ENCODE measurements around the gene CSNK2B.

The CSNK2B gene

GRCh38 chr6:31665501-31666336, at the start of gene CSNK2B:
Gene CSNK2B (plus strand): TSS chr6:31666080. CDS start chr6:31666832, 752 bp downstream.
- peak; percentile 97 for DNase-seq

GRCh38 chr6:31617010-31617409, 48.9 kb upstream of the CSNK2B start:
- DNase-seq: no peak

DNA sequence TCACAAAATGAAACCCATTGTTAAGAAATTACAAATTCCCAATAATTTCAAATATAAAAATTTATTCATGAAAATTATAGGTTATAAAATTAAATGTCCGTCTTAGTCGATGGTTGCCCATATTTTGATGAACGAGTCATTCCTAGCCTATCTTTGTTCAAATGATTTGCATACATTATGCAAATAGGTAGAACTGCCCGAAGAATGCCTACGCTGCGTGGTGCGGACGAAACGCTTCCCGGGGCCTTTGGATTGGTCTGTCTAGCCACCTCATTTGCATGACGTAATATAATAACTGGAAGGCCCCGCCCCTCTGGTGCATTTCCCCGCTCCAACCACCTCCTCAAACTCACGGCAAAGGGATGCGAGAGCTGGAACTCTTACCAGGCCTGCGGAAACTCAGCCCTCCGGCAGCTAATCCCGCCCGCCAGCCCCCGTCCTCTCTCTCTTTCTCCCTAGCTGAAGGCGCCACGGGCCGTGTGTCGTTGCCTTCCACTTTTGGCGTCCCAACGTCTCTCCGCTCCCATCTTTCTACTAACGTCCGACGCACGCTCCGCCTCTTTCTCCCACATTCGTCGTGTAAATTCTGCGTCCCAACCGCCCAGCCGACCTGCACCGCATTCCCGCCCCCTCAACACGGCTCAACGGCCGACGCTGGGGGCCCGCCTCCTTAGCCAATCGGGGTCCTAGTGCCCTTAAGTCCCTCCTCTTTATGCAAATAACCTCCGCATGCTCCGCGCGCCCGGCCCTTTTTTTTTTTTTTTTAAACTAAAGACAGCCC, 45.9 kb upstream of the CSNK2B start:
- peak; percentile 99 for DNase-seq

GRCh38 chr6:31620586-31621319, 45.1 kb upstream of the CSNK2B start, which contains the start of gene PRRC2A:
Gene PRRC2A (plus strand): TSS chr6:31620715. CDS start chr6:31622790, 2,075 bp downstream.
- DNase-seq: peak; percentile 87

GRCh38 chr6:31621320-31621939, 44.5 kb upstream of the CSNK2B start:
- peak; percentile 31 for DNase-seq

DNA sequence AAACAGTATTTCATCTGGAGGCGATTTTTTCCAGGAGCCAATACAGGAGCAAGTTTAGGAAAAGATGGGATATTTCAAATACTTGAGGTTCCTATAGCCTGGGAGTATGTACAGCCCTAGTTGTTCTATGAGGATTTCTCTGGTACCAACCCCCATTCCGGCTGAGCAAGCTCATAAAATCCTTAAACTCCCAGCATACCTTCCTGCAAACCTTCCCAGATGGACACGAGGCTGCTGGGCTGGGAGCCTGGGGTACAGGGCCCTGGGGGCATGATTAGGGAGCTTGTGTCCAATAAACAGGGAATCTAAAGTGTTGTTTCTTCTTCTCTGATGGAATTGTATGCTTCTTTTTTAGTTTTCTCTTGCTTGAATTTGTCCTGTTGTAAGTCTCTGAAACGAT, 43.9 kb upstream of the CSNK2B start:
- no peak for DNase-seq

GRCh38 chr6:31622684-31623091, 43.2 kb upstream of the CSNK2B start:
- DNase-seq: no peak

DNA sequence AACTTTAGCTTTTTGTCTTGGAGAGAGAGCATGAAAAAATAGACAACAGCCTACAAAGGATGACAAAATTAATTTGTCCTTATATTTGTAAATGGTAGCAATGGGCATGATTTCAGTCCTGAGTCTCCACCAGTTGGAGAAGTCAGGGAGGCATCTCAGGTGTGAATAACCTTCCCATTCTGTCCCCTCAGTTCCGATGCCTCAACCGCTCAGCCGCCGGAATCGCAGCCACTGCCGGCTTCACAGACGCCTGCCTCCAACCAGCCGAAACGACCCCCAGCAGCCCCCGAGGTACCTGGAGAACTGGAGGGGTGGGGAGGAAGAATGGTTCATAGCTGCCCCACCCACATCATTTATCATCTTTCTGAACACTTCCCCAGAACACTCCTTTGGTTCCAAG, 41.8 kb upstream of the CSNK2B start:
- no peak for DNase-seq

DNA sequence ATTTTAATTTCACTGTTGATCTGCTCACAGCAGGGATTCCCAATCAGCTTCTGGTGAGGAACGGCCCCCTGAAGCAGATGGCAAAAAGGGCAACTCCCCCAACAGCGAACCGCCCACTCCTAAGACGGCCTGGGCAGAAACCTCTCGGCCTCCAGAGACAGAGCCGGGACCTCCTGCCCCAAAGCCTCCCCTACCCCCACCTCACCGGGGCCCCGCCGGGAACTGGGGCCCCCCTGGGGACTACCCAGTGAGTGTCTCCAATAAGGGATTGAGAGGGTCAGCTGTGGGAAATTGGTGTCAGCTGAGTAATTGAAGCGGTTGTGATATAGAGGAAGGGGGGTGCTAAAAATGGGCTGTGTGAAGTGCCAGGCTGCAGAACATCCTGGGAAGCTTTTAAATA, 38.9 kb upstream of the CSNK2B start:
- DNase-seq: no peak

- no peak for DNase-seq
These were observed 38.1 kb upstream of the CSNK2B start for GRCh38 chr6:31627690-31628287.

- DNase-seq: no peak
These were observed 36.9 kb upstream of the CSNK2B start for GRCh38 chr6:31629014-31629413.

DNA sequence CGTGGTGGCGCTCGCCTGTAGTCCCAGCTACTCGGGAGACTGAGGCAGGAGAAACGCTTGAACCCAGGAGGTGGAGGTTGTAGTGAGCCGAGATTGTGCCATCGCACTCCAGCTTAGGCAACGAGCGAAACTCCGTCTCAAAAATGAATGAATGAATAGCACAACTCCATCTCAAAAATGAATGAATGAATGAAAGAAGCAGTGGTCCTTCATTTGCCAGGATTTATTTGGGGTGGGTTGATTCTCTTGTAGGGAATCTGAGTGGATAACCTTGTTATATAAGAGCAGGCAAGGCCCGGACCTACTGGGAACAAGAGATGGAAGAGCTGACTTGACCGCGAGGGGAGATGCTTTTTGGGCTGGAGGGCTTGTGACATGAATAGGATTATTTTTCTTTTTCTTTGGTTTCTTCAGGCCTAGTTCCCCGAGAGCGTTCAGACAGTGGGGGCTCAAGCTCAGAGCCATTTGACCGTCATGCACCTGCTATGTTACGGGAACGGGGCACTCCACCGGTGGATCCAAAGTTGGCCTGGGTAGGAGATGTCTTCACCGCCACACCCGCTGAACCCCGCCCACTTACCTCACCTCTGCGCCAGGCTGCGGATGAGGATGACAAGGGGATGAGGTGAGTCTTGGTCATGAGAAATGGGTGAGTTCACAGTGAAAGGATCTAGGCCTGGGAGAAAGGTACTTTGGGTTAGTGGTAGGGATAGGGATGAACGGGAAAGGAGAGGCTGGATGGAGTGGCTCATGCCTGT, 35.5 kb upstream of the CSNK2B start:
- DNase-seq: no peak

DNA sequence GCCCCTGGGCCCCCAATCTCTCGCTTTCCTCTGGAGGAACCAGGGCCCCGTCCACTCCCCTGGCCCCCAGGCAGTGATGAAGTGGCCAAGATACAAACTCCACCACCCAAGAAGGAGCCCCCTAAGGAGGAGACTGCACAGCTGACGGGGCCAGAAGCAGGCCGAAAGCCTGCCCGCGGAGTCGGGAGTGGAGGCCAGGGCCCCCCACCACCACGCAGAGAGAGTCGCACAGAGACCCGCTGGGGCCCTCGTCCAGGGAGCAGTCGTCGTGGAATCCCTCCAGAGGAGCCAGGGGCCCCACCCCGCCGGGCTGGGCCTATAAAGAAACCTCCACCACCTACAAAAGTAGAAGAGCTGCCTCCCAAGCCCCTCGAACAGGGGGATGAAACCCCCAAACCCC, 34.7 kb upstream of the CSNK2B start:
- no peak for DNase-seq

DNA sequence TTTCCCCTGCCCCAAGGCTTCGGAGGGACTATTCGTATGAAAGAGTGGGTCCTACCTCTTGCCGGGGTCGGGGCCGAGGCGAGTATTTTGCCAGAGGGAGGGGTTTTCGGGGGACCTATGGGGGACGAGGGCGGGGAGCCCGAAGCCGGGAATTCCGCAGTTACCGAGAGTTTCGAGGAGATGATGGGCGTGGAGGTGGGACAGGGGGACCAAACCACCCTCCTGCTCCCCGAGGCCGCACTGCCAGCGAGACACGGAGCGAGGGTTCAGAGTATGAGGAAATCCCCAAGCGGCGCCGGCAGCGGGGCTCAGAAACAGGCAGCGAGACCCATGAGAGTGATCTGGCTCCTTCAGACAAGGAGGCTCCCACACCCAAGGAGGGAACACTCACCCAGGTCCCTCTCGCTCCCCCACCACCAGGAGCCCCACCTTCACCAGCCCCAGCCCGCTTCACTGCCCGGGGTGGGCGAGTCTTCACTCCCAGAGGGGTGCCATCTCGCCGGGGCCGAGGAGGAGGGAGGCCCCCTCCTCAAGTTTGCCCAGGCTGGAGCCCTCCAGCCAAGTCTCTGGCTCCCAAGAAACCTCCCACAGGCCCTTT, 34.1 kb upstream of the CSNK2B start:
- no peak for DNase-seq

DNA sequence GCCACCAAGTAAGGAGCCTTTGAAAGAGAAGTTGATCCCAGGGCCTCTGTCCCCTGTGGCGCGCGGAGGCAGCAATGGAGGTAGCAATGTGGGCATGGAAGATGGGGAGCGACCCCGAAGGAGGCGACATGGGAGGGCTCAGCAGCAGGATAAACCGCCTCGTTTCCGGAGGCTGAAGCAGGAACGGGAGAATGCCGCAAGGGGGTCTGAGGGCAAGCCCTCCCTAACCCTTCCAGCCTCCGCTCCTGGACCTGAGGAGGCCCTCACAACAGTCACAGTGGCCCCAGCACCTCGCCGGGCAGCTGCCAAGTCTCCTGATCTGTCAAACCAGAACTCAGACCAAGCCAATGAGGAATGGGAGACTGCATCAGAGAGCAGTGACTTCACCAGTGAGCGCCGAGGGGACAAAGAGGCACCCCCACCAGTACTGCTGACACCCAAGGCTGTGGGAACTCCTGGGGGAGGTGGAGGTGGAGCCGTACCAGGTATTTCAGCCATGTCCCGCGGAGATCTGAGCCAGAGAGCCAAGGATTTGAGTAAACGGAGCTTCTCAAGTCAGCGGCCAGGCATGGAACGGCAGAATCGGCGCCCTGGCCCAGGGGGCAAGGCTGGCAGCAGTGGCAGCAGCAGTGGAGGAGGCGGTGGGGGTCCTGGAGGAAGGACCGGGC, 33.5 kb upstream of the CSNK2B start:
- DNase-seq: no peak

DNA sequence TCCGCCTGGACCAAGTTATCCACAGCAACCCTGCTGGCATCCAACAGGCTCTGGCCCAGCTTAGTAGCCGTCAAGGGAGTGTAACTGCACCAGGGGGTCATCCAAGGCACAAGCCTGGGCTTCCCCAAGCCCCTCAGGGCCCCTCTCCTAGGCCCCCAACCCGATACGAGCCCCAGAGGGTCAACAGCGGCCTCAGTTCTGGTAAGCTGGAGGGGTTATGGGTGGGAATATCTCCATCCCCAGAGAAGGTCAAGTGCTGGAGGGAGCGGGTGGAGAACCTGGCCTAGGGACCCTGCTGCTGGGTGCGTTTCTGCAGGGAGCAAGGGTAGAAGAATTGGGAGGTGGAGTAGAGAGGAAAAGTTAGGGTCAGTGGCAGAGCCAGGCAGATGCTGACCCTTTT, 32.4 kb upstream of the CSNK2B start:
- DNase-seq: no peak

DNA sequence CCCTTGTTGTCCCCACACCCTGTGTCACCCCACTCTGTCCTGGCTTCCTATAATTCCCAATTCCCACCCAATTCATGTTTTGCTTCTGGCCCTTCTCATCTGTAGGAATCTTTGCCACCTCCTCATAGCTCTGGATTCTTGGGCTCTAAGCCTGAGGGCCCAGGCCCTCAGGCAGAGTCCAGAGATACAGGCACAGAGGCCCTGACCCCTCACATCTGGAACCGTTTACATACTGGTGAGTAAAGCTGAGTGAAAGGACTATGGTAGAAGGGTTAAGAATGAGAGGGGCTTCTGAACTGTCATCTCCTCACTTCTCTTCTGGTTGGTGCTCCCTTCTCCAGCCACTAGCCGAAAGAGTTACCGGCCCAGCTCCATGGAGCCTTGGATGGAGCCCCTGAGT, 31.7 kb upstream of the CSNK2B start:
- no peak for DNase-seq

- no peak for DNase-seq
These were observed 30.8 kb upstream of the CSNK2B start for GRCh38 chr6:31634969-31635575.

DNA sequence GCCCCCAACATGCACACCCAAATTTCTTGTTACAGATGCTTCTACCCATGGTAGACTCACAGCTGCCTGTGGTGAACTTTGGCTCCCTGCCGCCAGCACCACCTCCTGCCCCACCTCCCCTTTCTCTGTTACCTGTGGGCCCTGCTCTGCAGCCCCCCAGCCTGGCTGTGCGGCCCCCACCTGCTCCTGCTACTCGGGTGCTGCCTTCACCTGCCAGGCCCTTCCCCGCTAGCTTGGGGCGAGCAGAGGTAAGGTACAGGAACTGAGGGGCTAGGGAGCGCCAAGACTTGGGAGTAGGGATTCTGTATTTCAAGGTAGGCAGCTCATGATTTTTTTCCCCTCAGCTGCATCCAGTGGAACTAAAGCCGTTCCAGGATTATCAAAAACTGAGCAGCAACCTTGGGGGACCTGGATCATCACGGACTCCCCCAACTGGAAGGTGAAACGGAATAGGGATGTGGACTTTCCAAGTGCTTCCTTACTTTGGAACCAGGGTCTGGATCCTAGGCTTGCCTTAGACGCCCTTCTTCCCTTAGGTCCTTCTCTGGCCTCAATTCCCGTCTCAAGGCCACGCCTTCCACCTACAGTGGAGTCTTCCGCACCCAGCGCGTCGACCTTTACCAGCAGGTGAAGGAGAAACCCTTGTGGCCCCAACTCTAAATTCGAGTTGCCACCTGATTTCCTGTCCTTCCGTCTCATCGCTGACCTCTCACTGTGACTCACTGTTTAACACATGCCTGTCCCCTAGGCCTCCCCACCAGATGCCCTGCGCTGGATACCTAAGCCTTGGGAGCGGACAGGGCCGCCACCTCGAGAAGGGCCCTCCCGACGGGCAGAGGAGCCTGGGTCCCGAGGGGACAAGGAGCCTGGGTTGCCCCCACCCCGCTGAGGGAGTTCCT, 28.9 kb upstream of the CSNK2B start:
- DNase-seq: no peak

All from retina (tissue), 1 donor.